ENCODE data around the gene HTATIP2. TPM values are rescaled to one million over a fixed set of nuclear protein-coding genes. Genes with fewer than 3 reads are reported as not detected.

Gene HTATIP2
- total RNA-seq, 1 donor from 2014 or later: 51.5 TPM

- Histone ChIP-seq H3K4me3 (ENCODE audit: low read depth, low read length) (no peak overlapping the region), H3K36me3 (ENCODE audit: control insufficient read depth, insufficient read depth, low read length) (no peaks in the 10 kb centered on the region), H3K27me3 (ENCODE audit: control insufficient read depth, insufficient read depth, low read length) (no peaks in the 10 kb centered on the region)
- DNase-seq (ENCODE audit: low read depth): no peak
- TF ChIP-seq CTCF (IDR thresholded peaks at IDR 0.05; ENCODE audit: insufficient read depth, low read length, poor library complexity, severe bottlenecking): peak; percentile 56
These were observed 8.0 kb upstream of the HTATIP2 start for GRCh38 chr11:20355221-20356219.

- no peak for TF ChIP-seq CTCF (IDR thresholded peaks at IDR 0.05; ENCODE audit: insufficient read depth, low read length, poor library complexity, severe bottlenecking)
- H3K27me3 ChIP-seq (ENCODE audit: control insufficient read depth, insufficient read depth, low read length): no peaks in the 10 kb centered on the region
- DNase-seq (ENCODE audit: low read depth): no peak
- no peak overlapping the region for H3K4me3 ChIP-seq (ENCODE audit: low read depth, low read length)
- H3K36me3 ChIP-seq (ENCODE audit: control insufficient read depth, insufficient read depth, low read length): no peaks in the 10 kb centered on the region
These were observed 6.4 kb upstream of the HTATIP2 start for GRCh38 chr11:20357150-20357549.

- H3K4me3 ChIP-seq (ENCODE audit: low read depth, low read length): no peak overlapping the region
- no peaks in the 10 kb centered on the region for H3K27me3 ChIP-seq (ENCODE audit: control insufficient read depth, insufficient read depth, low read length)
- TF ChIP-seq CTCF (IDR thresholded peaks at IDR 0.05; ENCODE audit: insufficient read depth, low read length, poor library complexity, severe bottlenecking): no peak
- DNase-seq (ENCODE audit: low read depth): no peak
- H3K36me3 ChIP-seq (ENCODE audit: control insufficient read depth, insufficient read depth, low read length): no peaks in the 10 kb centered on the region
These were observed 2.9 kb upstream of the HTATIP2 start for GRCh38 chr11:20360650-20361049.

GRCh38 chr11:20362481-20362880 is 1.0 kb upstream of the HTATIP2 start:
- DNase-seq (ENCODE audit: low read depth): no peak
- TF ChIP-seq CTCF (IDR thresholded peaks at IDR 0.05; ENCODE audit: insufficient read depth, low read length, poor library complexity, severe bottlenecking): no peak
- no peaks in the 10 kb centered on the region for H3K36me3 ChIP-seq (ENCODE audit: control insufficient read depth, insufficient read depth, low read length)
- no peak overlapping the region for H3K4me3 ChIP-seq (ENCODE audit: low read depth, low read length)
- H3K27me3 ChIP-seq (ENCODE audit: control insufficient read depth, insufficient read depth, low read length): no peaks in the 10 kb centered on the region

- no peaks in the 10 kb centered on the region for H3K27me3 ChIP-seq (ENCODE audit: control insufficient read depth, insufficient read depth, low read length)
- no peaks in the 10 kb centered on the region for H3K36me3 ChIP-seq (ENCODE audit: control insufficient read depth, insufficient read depth, low read length)
- H3K4me3 ChIP-seq (ENCODE audit: low read depth, low read length): peak overlapping the region; percentile 59
- DNase-seq (ENCODE audit: low read depth): no peak
- no peak for TF ChIP-seq CTCF (IDR thresholded peaks at IDR 0.05; ENCODE audit: insufficient read depth, low read length, poor library complexity, severe bottlenecking)
These were observed 390 bp upstream of the HTATIP2 start for GRCh38 chr11:20363149-20363499.
